ENCODE data around the gene GAL3ST2.

Gene GAL3ST2

DNA sequence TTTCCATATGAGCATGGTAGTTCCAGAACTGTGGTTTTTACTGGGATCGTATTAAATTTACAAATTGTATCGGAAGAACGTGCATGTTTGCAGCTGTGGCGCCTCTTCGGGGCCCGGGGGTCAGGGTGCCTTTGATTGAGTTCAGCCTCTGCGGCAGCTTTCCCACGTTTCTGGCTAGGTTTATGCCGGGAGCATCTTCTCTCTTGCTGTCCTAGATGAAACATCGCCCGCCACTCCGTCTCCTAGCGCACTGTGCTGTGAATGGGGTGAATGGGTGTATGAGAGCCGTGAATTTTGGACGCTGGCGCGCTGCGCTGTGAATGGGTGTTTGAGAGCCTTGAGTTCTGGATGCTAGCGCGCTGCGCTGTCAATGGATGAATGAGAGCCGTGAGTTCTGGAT, 69.8 kb downstream of the GAL3ST2 start:
- no peak for DNase-seq

DNA sequence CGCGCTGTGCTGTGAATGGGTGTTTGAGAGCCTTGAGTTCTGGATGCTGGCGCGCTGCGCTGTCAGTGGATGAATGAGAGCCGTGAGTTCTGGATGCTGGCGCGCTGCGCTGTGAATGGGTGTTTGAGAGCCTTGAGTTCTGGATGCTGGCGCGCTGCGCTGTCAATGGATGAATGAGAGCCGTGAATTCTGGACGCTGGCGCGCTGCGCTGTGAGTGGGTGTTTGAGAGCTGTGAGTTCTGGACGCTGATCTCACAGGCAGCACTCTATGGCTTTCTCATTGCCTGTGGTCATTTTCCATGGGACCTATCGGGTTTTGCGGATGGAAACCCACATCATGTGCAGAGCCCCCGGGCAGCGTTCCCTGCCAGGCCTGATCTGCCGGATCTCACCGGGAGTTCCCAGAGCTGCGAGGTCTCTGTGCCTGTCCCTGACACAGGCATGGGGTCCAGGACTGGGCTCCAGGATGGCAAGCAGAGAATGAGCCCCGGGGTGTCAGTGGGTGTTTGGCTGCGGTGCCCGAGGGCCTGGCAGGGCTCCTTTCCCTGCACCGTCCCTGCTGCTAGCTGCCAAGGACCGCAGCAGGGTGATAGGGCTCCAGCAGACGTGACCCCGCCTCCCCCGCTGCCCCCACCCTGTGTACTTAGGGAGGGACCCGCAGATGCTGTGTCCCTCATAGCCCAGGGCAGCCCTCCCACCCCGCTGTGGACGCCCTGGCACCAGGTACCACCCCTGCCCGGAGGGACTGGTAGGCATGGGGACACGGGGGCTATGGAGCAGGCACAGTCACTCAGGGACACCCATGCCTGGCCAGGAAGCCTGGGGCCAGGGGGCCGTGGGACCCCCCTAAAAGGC, 72.4 kb downstream of the GAL3ST2 start:
- no peak for DNase-seq

DNA sequence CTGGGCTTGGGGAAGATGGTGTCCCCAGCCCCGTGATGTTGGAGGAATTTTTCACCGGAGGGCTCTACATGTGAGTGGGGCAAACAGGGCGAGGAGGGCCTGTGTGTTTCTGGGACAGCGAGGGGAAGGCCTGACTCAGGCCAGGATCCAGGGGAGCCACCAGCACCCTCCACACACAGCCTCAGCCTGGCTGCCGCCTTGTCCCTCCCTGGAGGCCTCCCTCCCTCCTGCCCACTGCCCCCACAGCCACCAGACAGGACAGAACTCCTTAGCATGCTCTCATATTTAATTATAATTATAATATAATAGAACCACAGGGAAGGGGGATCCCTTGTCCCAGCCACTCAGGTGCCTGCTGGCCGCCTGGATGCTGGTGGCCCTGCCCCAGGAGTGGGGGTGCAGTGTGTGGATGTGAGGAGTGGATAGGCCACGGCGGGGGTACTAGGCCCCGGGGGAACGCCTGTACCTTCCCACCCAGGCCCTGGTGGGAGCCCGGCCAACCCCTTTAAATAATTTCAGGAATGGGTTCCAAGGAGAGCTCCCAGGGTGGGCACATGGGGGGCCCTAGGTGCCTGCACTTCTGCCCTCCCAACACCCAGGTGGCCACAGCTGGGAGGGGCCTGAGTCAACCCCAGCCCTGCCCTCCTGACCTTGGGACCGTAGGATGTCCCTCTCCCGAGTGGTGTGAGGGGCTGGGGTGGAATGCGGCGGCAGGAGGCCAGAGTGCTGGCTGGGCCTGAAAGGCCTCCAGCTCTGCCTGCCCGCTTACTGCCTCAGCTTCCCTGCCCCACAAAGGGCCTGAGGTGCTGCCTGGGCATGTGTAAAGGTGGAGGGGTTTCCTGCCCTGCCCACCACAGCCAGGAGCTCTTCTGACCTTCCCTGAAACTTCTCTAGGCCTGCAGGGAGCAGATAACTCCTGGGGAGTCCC, 73.3 kb downstream of the GAL3ST2 start:
- no peak for DNase-seq

DNA sequence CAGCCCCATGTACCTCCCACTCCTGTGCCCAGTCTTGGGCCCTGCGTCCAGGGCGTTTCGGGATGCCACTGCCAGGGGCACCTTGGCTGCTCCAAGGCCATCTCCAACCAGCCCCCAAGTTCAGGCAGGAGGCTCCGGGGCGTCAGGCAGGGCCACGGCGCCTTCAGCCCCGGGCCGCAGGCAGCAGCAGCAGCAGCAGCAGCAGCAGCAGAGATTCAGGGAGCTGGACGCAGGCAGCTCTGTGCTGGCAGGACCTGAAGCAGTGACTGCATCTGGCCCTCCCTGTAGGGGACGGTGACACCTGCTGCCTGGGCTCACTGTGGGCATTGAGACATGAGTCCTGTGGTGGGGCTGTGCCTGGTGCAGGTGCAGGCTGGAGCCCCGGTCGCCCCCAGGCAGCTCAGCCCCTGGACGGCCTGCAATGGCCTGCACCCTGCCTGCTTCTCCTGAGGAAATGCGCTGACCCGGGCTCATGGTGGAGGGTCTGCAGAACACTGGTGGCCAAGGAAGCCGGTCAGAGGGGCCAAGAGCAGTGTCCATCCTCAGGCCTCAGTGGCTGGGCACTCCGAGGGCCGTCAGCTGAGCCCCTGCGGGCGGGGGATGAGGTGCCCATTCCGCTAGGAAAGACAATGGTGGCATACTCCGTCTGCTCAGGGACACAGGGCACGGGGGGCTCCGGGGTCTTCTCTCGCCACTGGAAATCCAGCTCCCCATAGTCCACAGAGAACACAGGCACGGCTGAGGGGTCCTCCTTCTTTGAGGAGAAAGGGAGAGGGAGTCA, 74.1 kb downstream of the GAL3ST2 start:
- DNase-seq, result no peak

DNA sequence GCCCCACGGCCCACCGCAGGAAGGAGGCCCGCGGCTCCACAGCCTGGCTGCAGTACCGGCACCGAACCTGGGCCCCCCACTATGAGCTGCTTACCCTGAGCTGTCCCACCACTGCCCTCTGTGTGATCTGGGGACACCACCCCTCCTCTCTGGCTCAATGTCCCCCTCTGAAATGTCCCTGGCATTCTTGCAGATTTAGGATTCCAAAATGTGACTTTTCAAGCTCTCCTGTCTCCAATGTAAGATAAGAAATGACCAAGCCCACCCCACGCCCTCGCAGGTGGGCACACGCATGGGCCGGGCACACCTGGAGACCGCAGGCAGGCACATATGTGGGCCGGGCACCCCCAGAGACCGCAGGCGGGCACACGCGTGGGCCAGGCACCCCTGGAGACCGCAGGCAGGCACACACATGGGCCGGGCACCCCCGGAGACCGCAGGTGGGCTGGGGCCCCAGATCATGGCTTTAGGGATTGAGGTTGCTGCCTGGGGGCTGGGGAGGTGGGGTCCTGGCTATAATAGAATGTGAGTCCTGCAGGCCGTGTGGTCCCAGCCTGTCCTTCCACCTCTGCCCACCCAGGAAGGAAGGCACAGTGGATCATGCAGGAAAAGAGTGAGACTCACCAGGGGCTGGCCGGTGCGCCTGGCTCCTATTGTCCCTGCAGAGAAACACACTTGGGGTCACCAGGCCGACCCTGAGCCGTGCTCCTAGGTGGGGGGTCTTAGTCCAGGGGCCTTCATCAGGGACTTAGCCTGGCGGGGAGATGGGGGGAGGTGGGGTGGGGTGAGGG, 74.9 kb downstream of the GAL3ST2 start:
- DNase-seq, result no peak

DNA sequence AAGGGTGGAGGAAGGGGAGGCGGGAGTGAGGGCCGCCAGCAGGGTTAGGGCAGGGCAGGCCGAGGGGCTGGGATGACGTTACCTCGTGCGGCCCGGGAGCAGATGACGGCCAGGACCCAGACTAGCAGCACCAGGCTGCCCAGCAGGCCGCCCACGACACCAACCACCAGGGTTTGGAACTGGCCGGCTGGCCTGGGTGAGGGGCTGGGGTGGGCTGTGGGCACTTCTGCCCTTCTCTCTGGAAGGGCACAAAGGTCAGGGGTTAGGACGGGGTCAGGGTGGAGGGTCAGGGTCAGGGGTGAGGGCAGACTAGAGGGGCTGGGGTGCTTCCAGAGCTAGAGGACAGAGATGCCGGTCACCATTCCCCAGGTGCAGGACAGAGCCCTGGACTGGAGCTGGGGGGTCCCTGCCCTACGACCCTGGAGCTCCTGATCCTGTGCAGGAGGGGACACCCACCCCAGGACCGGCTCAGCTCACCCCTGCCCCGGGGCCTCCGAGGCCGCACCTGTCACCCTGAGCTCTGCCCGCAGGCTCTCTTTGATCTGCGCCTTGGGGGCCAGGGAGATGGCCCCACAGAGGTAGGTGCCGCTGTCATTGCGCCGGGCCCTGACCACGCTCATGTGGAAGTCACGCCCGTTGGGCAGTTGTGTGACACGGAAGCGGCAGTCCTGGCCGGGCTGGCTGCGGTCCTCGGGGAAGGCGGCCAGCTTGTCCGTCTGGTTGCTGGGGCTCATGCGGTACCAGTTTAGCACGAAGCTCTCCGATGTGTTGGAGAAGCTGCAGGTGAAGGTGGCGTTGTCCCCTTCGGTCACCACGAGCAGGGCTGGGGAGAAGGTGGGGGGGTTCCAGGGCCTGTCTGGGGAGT, 75.7 kb downstream of the GAL3ST2 start:
- no peak for DNase-seq

DNA sequence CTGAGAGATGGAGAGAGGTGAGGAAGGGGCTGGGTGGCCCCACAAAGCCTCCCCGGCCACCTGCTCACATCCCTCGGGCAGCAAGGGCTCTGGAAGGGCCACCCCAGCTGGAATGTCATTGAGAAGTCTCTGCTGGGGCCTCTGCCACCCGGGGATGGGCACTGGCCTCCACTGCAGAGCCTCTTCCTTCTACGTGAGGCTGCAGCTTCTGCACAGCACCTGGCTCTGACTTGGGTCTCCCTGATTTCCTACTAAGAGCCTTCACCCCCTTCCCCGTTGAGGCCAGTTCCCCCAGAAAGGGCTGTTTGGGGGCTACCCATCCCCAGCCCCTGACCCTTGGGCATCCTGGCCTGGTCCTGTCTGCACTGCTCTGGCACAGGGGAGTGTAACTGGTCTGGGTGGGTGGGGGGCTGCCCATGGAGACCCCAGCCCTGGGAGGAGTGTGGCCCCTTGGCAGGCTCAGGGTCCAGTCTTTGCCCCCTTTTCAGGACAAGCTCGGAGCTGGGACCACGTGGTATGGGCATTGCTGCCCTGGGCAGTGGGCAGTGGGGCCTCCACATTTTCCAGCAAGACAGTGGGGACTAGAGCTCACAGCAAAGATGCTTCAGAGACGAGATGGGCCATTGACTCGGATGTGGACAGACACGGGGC, 76.5 kb downstream of the GAL3ST2 start:
- DNase-seq, result no peak
